Neuron (in vitro differentiated cells): Measurements from ENCODE around the gene C16orf82.

ENCODE experiments used
- H2AFZ ChIP-seq: one replicate; pipeline ENCODE4 v1.6.1; 2013; ENCODE audit warnings: low read depth, mild to moderate bottlenecking, inconsistent platforms, low read length, moderate library complexity
- H3K27me3 ChIP-seq: one replicate; pipeline ENCODE4 v1.6.1; 2013; ENCODE audit warnings: low read length; ENCODE audit not compliant: insufficient read depth
- H3K36me3 ChIP-seq: one replicate; pipeline ENCODE4 v1.6.1; 2013; ENCODE audit warnings: low read length; ENCODE audit not compliant: insufficient read depth
- H3K4me1 ChIP-seq: one replicate; pipeline ENCODE4 v1.6.1; 2013; ENCODE audit warnings: low read length; ENCODE audit not compliant: insufficient read depth
- H3K4me3 ChIP-seq: 2 replicates; pipeline ENCODE4 v1.5.1; 2013; ENCODE audit warnings: mild to moderate bottlenecking, low read length, moderate library complexity
- H3K9me3 ChIP-seq: one replicate; pipeline ENCODE4 v1.6.1; 2013; ENCODE audit warnings: low read length

C16orf82 gene

GRCh38 chr16:27102701-27103575 is 36.2 kb downstream of the C16orf82 start:
- Histone ChIP-seq H3K36me3 (no peaks in the 10 kb centered on the region), H3K4me1 (no peaks in the 10 kb centered on the region), H2AFZ (no peak overlapping the region), H3K9me3 (no peaks in the 10 kb centered on the region), H3K27me3 (no peaks in the 10 kb centered on the region), H3K4me3 (no peak overlapping the region)

- H3K9me3 ChIP-seq = no peaks in the 10 kb centered on the region
- H3K36me3 ChIP-seq = no peaks in the 10 kb centered on the region
- no peaks in the 10 kb centered on the region for H3K4me1 ChIP-seq
- no peak overlapping the region for H3K4me3 ChIP-seq
- H3K27me3 ChIP-seq = no peaks in the 10 kb centered on the region
- H2AFZ ChIP-seq = no peak overlapping the region
These were observed 37.2 kb downstream of the C16orf82 start for GRCh38 chr16:27103954-27104353.

- H3K4me3 ChIP-seq = no peak overlapping the region
These were observed 39.6 kb downstream of the C16orf82 start for GRCh38 chr16:27106305-27106704.

GRCh38 chr16:27107185-27107592 is 40.5 kb downstream of the C16orf82 start:
- Histone ChIP-seq H3K4me1 (peaks cover 5% of the 10 kb centered on the region), H3K36me3 (no peaks in the 10 kb centered on the region), H3K9me3 (no peaks in the 10 kb centered on the region), H3K27me3 (no peaks in the 10 kb centered on the region), H3K4me3 (no peak overlapping the region), H2AFZ (no peak overlapping the region)

More at GRCh38 chr16:27106305-27106704, 39.6 kb downstream of the C16orf82 start:
- H2AFZ ChIP-seq = no peak overlapping the region
- H3K27me3 ChIP-seq = no peaks in the 10 kb centered on the region
- H3K36me3 ChIP-seq = no peaks in the 10 kb centered on the region
- H3K9me3 ChIP-seq = no peaks in the 10 kb centered on the region
- peaks cover 5% of the 10 kb centered on the region for H3K4me1 ChIP-seq

GRCh38 chr16:27108051-27108770 is 41.5 kb downstream of the C16orf82 start:
- Histone ChIP-seq H3K27me3 (no peaks in the 10 kb centered on the region), H3K9me3 (no peaks in the 10 kb centered on the region), H3K4me1 (peaks cover 5% of the 10 kb centered on the region), H3K4me3 (no peak overlapping the region), H2AFZ (no peak overlapping the region), H3K36me3 (no peaks in the 10 kb centered on the region)

- H3K4me1 ChIP-seq = peaks cover 5% of the 10 kb centered on the region
- no peaks in the 10 kb centered on the region for H3K36me3 ChIP-seq
- H3K9me3 ChIP-seq = no peaks in the 10 kb centered on the region
- no peak overlapping the region for H3K4me3 ChIP-seq
- no peak overlapping the region for H2AFZ ChIP-seq
- no peaks in the 10 kb centered on the region for H3K27me3 ChIP-seq
These were observed 42.3 kb downstream of the C16orf82 start for GRCh38 chr16:27108826-27109665.

GRCh38 chr16:27109666-27110523 is 43.2 kb downstream of the C16orf82 start:
- H3K4me3 ChIP-seq = peak overlapping the region; percentile 40
- no peak overlapping the region for H2AFZ ChIP-seq
- H3K36me3 ChIP-seq = no peaks in the 10 kb centered on the region
- H3K4me1 ChIP-seq = peaks cover 5% of the 10 kb centered on the region
- H3K9me3 ChIP-seq = no peaks in the 10 kb centered on the region
- no peaks in the 10 kb centered on the region for H3K27me3 ChIP-seq

GRCh38 chr16:27110524-27110896 is 43.8 kb downstream of the C16orf82 start:
- H2AFZ ChIP-seq = no peak overlapping the region
- H3K36me3 ChIP-seq = no peaks in the 10 kb centered on the region
- H3K27me3 ChIP-seq = no peaks in the 10 kb centered on the region
- H3K4me1 ChIP-seq = peaks cover 5% of the 10 kb centered on the region
- H3K4me3 ChIP-seq = no peak overlapping the region
- no peaks in the 10 kb centered on the region for H3K9me3 ChIP-seq

- Histone ChIP-seq H3K4me3 (no peak overlapping the region), H2AFZ (no peak overlapping the region), H3K4me1 (peaks cover 5% of the 10 kb centered on the region), H3K36me3 (no peaks in the 10 kb centered on the region), H3K9me3 (no peaks in the 10 kb centered on the region), H3K27me3 (no peaks in the 10 kb centered on the region)
These were observed 44.8 kb downstream of the C16orf82 start for GRCh38 chr16:27111486-27111885.

- H3K36me3 ChIP-seq = no peaks in the 10 kb centered on the region
- no peak overlapping the region for H3K4me3 ChIP-seq
- H2AFZ ChIP-seq = no peak overlapping the region
- H3K9me3 ChIP-seq = no peaks in the 10 kb centered on the region
- peaks cover 5% of the 10 kb centered on the region for H3K4me1 ChIP-seq
- H3K27me3 ChIP-seq = no peaks in the 10 kb centered on the region
These were observed 45.5 kb downstream of the C16orf82 start for GRCh38 chr16:27112093-27112811.

- Histone ChIP-seq H3K4me3 (no peak overlapping the region), H3K9me3 (no peaks in the 10 kb centered on the region), H2AFZ (no peak overlapping the region), H3K36me3 (no peaks in the 10 kb centered on the region), H3K4me1 (peaks cover 5% of the 10 kb centered on the region), H3K27me3 (no peaks in the 10 kb centered on the region)
These were observed 46.7 kb downstream of the C16orf82 start for GRCh38 chr16:27113341-27113841.
